HG03575 (cell line): ENCODE results near the gene CEP350.

Experiments
- ATAC-seq: cut with Tn5 transposase; IDR thresholded peaks from one replicate; pipeline ENCODE4 v1.9.1; 2021; ENCODE audit not compliant: unreplicated experiment, insufficient number of reproducible peaks, low FRiP score; ENCODE audit errors: extremely low read depth

Gene CEP350

DNA sequence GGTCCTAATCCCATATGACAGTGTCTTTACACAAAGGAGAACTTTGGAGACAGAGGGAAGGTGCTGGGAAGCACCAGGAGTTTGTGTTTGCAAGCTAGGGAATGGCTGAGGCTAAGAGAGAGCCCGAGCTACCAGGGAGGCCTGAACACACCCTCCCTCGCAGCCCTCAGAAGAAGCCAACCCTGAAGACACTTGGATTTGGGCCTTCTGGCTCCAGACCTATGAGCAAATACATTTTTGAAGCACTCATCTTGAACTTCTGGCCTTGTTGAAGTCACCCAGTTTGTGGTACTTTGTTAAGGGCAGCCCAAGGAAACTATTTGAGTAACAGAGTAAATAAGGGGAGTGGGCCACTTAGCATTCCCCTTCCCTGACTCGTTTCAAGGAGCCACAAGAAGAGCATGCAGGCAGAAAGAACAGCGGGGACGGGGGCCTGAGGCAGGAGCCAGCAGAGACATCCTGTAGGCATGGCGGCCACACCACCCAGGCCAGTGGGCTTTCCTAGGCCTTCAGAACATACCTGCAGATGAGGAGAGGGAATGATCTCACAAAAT, 186.8 kb downstream of the CEP350 start:
- ATAC-seq, result no peak

- ATAC-seq, result no peak
Observed at GRCh38 chr1:180143359-180143758, 188.7 kb downstream of the CEP350 start.

DNA sequence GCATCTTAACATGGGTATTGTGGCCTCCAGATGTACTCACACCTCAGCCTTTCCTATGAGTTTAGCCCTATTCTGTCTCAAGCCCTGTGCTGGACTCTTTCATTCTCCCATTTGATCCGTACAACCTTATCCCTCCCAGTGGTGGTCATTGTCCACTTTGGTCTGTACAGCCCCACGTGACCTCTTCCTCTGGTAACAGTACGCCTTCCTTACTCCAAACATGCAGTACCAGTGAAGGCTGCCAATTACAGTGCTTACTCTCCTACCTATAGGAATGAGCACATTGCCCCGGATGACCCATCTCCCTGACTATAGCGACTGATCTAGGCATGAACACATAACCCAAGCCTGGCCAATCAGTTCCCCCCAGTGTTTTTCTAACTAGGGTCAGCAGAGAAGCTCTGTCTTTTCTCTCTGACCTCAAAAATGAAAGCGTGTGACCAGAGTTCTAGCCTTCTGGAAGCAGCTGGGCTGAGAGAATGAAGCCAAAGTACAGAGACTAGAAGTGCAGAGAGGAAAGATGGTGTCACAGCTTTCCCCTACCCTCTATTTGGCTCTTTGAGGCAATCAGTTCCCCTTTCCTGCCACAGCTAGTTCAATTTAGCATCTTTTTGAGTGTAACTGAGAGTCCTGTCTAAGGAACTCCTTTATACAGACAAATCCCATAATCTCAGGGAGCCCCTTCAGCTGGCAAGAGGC, 190.2 kb downstream of the CEP350 start:
- no peak for ATAC-seq

- no peak for ATAC-seq
Observed at GRCh38 chr1:180145446-180145845, 190.8 kb downstream of the CEP350 start.

- ATAC-seq, result no peak
Observed at GRCh38 chr1:180150982-180151381, 196.4 kb downstream of the CEP350 start.

GRCh38 chr1:180151508-180151907, 196.9 kb downstream of the CEP350 start:
- no peak for ATAC-seq

DNA sequence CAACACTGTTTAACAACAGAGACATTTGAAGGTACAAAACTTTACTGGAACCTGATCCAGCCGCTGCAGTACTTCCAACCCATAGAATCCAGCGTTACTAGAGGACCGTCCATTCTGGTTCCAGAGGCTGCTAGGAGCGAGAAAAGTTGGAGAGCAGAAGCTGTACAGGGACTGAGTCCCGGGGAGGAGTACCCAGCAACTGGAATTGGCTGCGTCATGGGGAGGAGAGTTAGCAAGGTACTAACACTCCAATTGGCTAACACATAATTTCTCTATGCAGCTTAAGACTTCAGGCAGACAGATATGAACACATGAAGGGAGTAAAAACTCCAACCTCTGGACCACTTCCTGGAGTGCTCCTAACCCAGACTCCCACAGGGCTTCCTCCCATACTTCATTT, 198.0 kb downstream of the CEP350 start:
- ATAC-seq, result no peak

DNA sequence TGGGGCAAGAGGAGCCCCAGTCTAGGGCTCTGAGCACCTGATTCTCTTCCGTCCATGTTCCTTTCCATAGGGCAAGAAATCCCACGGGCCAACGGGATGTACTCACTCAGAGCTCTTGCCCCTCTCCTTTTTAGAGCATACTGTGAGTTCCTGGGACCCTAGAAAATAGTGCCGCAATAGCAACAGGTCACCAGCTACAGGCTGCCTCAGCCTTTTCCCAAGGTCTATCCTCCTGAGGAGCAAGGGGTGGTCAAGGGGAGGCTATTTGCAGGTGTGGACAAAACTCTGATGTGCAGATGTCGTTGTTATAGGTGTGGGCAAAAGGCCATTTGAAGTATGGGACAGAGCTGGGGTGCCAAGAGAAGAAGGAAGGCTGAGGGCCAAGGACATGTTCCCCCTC, 198.4 kb downstream of the CEP350 start:
- no peak for ATAC-seq

DNA sequence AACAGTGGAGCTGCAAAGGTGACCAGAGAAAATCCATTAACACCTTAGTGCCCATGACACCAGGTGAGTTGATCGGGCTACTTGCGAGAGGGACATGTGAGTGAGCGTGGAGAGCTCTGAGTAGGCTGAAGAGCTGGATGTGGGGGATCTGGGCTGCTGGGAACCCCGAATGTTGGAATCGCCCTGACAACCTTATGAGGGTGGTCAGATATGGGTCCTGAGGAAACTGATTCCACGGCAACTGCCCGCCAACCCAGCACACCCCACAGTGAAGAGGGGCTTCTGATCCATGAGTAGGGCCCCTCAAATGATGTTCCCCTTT, 199.4 kb downstream of the CEP350 start:
- no peak for ATAC-seq

DNA sequence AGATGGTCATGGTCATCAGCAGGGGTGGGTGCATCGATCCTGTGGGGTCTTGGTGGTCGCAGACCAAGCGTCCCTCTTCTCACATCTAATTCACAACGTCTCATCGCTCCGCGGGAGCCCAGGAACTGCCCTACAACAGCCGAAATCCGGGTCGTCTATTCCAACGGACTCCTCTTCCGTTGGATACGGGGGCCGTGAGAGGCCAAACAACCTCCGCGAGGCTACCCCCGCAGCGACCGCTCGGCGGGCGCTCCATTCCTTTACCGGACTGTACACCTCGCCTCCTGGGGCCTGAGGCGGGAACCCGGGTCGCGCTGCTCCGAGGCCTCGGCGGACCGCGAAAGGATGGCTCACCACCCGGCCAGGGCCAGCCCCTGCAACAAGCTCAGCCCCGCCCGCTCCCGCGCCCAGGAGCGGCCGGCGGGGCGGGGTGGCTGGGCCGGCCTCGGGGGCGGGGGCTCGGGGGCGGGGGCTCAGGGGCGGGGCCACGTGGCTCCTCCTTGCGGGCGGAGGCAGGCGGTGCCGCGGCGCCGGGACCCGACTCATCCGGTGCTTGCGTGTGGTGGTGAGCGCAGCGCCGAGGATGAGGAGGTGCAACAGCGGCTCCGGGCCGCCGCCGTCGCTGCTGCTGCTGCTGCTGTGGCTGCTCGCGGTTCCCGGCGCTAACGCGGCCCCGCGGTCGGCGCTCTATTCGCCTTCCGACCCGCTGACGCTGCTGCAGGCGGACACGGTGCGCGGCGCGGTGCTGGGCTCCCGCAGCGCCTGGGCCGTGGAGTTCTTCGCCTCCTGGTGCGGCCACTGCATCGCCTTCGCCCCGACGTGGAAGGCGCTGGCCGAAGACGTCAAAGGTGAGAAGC, 199.9 kb downstream of the CEP350 start, which contains the start of gene QSOX1:
QSOX1 (plus strand) TSS at position 545 of the 857 bp plus-strand sequence; CDS start at position 584, 39 bp downstream.
- no peak for ATAC-seq

DNA sequence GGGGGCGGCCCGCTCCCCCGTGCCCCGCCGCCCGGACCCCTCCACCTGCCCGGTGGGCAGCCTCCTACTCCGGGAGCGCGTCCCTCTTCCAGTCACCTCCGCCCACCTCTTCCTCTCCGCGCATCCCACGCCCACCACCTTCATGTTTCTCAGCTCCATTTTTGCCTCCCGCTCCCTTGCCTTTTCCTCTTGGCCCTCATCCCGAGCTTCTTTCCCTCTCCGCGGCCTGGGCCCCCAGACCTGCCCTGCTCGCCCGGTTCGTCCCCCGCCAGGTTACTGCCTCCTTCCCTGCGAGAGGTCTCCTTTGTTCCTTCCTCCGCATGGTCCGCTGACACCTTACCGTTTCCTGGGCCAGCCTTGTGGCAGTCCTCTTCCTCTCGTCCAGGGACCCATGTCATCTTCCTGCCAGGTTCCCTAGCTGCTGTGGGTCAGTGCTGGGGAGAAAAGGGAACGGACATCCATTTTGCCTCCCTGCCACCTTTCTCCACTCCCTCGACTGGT, 200.6 kb downstream of the CEP350 start:
- ATAC-seq, result no peak

- no peak for ATAC-seq
Observed at GRCh38 chr1:180156201-180156600, 201.6 kb downstream of the CEP350 start.

DNA sequence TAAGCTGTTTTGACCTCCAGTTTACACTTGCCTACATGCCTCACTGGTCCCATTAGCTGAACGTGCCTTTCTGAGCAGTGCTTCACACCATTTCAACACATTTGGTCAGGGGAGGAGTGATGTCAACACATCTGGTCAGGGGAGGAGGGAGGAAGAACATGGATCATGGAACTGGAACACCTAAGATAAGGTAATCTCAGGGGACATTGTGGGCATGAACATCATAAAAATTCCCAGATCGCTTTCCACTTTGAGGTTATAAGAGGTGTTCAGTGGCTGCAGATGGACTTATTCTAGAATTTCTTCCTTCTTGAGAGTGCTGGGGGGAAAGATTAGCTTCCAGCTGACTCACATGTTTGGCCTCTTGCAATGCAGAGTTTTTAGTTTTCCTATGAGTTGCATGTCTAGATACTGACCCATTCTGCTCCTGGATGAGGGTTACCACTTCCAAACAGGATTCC, 202.1 kb downstream of the CEP350 start:
- no peak for ATAC-seq

DNA sequence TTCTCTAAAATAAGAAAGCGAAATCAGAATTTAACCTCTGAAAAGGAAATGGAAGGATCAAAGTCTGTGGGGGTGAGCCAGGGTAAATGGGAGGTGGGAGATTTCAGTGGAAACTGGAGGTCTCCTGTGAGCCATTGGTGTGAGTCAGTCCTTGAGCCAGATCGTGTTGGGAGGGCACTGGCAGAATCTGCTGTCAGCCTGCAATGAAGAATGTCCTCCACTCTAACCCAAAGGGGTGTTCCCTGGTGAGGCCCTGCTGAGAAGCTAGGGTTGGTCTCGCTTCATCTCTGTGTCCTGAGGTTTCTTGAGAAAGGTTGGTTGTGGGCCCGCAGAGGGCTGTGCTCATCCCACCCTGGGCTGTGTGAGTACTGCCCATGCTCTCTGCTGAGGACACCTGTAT, 202.5 kb downstream of the CEP350 start:
- no peak for ATAC-seq

GRCh38 chr1:180157576-180158057, 203.0 kb downstream of the CEP350 start:
- no peak for ATAC-seq

- ATAC-seq, result no peak
Observed at GRCh38 chr1:180158149-180159147, 203.8 kb downstream of the CEP350 start.

DNA sequence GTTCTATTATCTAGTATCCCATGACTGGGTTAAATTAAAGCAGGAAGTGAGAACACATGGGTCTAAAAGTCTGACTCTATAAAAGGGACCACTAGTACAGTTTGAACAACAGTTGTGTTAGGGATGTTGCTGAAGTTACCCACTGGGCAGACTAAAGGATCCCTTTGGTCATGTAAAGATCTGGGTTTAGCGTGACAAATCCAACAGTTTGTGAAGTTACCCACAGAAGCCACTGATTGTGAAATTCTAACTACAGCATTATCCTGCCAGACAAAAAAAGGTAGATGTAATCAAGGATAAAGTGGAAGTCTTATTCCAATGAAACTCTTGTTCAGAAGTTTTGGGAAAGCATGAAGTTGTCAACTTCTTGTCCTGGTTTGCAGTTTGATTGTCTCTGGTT, 205.7 kb downstream of the CEP350 start:
- no peak for ATAC-seq

DNA sequence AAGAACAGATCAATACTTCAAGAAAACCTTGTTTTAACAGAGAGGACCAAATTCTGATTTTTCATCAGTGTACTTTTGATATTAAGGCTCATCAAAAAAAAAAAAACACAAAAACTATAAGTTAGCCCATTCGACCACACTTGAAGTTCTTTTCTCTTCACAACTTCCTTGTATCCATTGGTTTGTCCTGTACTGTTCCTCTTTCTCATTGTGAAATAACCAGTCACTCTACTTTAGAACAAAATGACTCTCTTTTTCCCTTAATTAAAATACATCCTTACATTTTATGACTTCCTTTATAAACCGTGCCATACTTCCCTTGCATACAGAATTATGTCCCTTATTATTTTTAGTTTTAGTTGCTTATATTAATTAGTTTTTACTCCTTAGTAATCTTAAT, 208.4 kb downstream of the CEP350 start:
- ATAC-seq, result no peak
